GM12865 (cell line): ENCODE measurements around the gene GPC5.

ENCODE experiments used
- DNase-seq: peaks from one replicate; pipeline ENCODE4 v3.0.0; 2010; ENCODE audit warnings: low read depth
- H3K4me3 ChIP-seq: 2 replicates; pipeline ENCODE4 v1.5.1; 2011; ENCODE audit warnings: mild to moderate bottlenecking, low read depth, low read length, control low read depth
- CTCF ChIP-seq: IDR thresholded peaks from 2 replicates; pipeline ENCODE4 v1.5.1; 2011; ENCODE audit warnings: low read length, control low read depth, low read depth, inconsistent platforms; ENCODE audit not compliant: insufficient read depth; ENCODE audit errors: missing control alignments

The GPC5 gene

GRCh38 chr13:91986761-91987483, 588.5 kb downstream of the GPC5 start:
- no peak for DNase-seq
- no peak for TF ChIP-seq CTCF
- H3K4me3 ChIP-seq: no peak overlapping the region

- DNase-seq: no peak
- TF ChIP-seq CTCF: no peak
- H3K4me3 ChIP-seq: no peak overlapping the region
Measured at GRCh38 chr13:91988331-91988730, 589.9 kb downstream of the GPC5 start.

GRCh38 chr13:92012787-92013186, 614.4 kb downstream of the GPC5 start:
- TF ChIP-seq CTCF: no peak
- DNase-seq: no peak
- no peak overlapping the region for H3K4me3 ChIP-seq

GRCh38 chr13:92017737-92018136, 619.3 kb downstream of the GPC5 start:
- DNase-seq: no peak
- H3K4me3 ChIP-seq: no peak overlapping the region
- TF ChIP-seq CTCF: no peak

- H3K4me3 ChIP-seq: no peak overlapping the region
- no peak for TF ChIP-seq CTCF
- no peak for DNase-seq
Measured at GRCh38 chr13:92028695-92029094, 630.3 kb downstream of the GPC5 start.

GRCh38 chr13:92029641-92030040, 631.2 kb downstream of the GPC5 start:
- no peak for DNase-seq
- no peak for TF ChIP-seq CTCF
- H3K4me3 ChIP-seq: no peak overlapping the region

- TF ChIP-seq CTCF: no peak
- H3K4me3 ChIP-seq: no peak overlapping the region
- DNase-seq: no peak
Measured at GRCh38 chr13:92038905-92039304, 640.5 kb downstream of the GPC5 start.
